ENCODE results near the gene PAEP.

Gene PAEP

DNA sequence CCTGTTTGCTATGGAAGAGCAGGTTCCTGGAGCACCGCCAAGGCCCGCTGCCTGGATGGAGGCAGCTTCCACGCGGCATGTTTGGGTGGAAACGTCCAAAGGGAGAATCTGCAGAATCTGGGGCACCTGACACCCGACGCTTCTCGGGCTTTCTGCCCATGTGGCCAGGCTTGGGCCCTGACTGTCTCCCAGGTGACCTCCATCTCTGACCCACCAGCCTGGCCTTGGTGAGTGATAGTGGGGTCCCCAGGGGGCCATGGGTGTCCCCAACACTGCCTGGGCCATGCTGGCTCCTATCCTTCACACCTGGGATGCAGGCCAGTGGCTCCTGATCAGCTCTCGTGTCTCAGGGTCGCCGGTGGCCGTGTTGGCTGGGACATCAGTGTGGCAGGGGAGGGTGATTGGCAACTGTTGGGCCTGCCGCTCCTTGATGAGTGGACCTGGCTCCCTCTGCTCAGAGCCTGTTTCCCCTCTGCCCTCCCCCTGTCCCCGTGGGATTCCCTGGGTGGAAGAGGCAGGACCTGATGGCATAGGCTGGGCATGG, 43.8 kb downstream of the PAEP start:
- no peak overlapping the region for H3K4me3 ChIP-seq (ENCODE audit: low read length)
- TF ChIP-seq ZNF274 (IDR thresholded peaks at IDR 0.05; ENCODE audit: low read depth, low read length) = no peak

DNA sequence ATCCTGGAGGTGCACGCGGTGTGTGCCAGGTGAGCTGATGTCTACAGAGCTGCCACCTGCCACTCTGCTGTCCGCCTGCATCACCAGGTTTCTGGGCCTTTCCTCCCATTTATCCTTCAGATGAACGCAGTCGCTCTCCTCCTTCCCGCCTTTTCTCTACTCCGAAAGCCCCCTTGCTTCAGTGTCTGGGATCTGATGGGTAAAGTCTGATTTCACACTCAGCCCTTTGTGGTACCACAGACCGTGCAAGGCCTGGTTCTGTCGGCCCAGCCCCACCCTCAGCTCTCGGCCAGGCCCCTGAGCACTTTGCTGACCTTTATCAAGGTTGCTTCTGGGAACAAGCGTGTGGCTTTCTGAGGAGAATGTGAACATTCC, 45.3 kb downstream of the PAEP start:
- H3K4me3 ChIP-seq (ENCODE audit: low read length) = no peak overlapping the region
- no peak for TF ChIP-seq ZNF274 (IDR thresholded peaks at IDR 0.05; ENCODE audit: low read depth, low read length)

DNA sequence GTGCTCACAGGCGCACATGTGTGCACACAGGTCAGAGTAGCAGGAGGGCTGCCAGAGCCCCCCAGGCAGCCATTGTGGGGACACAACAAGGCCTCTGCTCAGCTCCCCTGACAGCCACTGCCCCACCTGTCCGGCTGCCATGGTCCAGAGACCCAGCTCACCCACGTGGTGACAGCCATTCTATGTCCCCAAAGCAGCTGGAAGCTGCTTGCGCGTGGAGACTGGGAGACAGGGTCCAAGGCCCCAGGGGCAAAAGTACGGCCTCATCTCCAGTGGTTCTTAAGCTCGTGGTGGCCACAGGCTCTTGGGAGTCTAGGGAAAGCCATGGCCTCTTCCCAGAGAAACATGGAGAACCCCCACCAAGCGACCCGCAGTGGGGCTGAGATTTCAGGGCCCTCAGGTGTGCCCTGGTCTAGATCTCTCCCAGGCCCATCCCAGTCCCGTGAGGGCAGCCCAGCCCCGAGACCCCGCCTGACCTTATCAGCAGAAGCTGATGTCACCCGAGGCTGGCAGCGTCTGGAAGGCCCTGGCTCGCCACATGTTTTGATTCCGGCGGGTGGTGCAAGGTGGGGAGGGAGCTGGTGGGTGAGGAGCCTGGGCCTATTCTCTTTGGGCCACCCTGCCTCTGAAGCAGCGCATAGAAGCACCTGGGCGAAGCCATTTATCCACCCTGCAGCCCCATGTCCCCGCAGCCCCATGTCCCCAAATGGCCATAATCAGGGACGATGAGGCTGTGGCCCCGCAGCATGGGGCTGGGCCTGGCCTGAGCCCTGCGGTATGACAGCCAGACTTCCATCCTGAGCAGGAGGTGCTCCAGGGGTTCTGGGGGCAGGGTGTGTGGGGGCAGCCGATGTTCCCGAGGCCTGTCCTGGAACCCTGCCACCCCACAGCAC, 46.1 kb downstream of the PAEP start:
- no peak overlapping the region for H3K4me3 ChIP-seq (ENCODE audit: low read length)
- TF ChIP-seq ZNF274 (IDR thresholded peaks at IDR 0.05; ENCODE audit: low read depth, low read length) = no peak

DNA sequence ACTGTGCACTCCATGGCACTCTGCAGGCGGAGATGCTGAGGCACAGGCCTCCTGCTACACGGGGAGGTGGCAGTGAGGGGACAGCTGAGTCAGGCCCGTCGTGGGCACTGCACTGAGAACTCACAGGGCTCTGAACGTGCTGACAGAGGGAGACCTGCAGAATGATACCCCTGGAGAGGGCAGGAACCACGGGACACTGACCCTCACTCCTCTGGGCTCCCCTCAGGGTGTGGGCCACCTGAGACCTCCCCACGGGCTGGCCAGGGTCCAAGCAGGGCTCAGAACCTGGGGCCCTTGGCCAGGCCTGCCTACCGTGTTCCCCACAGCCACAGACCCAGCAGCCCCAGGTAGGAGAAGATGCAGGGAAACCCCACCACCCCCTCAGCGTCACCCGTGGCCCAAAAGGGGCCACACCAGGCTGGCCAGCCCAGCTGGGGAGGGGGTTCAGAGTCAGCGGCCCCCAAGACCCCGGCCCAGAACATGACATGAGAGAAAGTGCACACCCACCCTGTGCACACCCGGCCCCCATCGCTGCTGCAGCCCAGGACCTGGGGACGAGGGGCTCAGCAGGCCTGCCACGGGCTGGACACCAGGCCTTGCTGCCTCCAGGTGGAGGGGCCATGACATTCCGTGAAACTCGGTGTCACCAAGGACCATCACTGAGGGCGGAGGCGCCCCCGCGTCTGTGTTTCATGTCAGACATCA, 46.9 kb downstream of the PAEP start:
- TF ChIP-seq ZNF274 (IDR thresholded peaks at IDR 0.05; ENCODE audit: low read depth, low read length) = no peak
- no peak overlapping the region for H3K4me3 ChIP-seq (ENCODE audit: low read length)

DNA sequence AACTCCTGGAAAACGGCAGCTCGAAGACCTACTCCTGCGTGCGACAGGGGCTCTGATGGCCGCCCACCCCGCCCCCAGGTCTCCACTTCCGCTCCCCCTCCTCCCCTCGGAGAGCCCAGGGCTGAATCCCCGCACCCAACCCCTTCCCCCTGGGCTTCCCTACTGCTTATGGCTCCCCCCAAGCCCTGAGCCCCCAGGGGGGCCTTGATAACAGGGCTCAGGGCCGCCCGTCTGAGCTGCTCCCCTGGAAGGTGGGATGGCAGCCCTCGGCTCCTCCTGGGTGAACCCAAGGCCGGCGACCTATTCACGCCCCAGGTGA, 47.4 kb downstream of the PAEP start:
- H3K4me3 ChIP-seq (ENCODE audit: low read length) = no peak overlapping the region
- no peak for TF ChIP-seq ZNF274 (IDR thresholded peaks at IDR 0.05; ENCODE audit: low read depth, low read length)

DNA sequence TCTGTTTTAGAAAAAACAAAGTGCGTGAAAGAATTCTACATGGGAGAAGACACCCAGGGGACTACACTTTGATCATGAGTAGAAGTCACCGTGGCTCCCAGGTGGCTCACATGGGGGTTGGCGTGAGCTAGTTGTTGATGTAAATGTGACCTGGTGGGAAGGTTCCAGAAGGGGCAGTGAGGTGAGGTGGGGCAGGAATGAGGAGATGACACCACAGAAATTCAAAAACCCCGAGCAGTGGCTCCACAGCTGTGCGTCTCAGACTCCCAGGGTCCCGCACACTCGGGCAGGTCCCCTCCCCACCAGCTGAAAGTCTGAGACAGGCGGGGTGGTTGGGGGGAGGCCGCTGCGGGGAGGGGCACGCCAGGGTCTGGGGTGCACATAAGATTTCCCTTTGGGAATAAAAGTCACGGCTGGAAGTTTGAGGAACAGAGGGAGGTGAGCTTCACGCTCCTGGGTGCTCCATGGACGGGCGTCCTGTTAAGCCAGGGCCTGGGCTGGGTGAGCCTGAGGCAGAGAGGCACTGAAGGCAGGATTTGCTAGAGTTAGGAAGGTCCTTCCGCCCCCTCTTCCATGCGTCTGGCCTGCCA, 47.9 kb downstream of the PAEP start:
- no peak overlapping the region for H3K4me3 ChIP-seq (ENCODE audit: low read length)
- TF ChIP-seq ZNF274 (IDR thresholded peaks at IDR 0.05; ENCODE audit: low read depth, low read length) = no peak

DNA sequence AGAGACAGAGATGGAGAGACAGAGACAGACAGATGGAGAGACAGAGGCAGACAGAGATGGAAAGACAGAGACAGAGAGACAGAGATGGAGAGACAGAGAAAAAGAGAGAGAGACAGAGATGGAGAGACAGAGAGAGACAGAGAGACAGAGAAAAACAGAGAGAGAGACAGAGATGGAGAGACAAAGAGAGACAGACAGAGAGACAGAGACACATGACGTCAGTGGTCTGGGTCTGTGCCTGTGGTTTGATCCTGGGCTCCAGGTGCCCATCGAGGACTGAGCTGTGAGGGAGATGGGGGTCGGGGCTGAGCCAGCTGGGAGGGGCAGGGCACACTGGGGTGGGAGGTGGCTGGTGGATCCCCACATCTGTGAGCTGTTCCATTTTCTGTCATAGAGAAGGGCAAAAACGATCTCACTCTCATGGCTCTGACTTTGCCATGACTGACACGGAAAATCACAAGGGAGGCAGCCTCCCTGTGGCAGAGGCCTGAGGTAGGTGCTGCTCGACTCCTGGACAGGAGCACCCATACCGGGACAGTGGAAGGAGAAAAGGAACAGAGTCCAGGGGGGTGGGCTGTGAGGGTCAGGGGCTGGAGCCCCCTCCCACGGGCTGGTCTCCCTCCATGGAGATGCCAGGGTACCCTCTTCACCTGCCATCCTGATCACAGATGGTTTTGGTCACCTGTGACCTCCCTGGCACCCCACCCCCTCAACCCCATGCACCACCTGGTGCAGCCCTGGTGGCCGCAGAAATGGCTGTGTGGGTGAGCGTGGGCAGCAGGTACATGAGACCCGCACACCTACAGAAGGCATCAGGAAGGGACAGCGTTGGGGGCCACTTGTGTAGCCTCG, 49.0 kb downstream of the PAEP start:
- TF ChIP-seq ZNF274 (IDR thresholded peaks at IDR 0.05; ENCODE audit: low read depth, low read length) = no peak
- H3K4me3 ChIP-seq (ENCODE audit: low read length) = no peak overlapping the region

DNA sequence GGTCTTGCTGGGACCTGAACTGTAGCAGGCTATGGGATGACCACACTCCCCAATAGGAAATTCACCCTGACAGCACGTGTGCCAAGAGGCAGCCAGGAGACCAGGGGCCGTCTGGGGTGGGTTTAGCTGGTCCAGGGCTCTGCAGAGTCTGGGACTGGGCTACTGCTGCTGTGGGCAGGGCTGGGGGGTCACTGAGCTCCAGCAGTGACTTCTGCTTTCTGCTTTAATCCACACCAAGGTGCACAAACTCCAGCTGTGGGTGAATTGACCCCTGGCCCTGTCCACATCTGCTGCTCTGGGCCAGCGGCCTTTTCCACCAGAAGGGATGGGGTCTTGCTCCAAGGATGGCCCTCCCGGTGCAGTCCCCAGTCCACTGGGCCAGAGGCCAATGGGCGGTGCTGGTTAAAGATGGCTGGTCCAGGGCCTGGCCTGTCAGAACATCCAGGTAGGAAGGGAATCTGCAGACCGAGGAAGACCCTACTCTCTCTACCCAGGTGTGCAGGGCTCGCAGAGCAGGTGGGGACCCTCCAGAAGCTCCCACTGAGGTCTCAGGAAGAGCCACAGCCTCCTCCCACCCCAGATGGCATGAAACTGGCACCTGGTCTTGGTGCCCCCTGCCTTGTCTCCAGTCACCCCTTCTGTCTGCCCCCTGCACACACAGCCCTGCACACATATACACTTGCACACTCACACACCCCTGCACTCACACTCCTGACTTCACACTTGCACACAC, 49.8 kb downstream of the PAEP start:
- TF ChIP-seq ZNF274 (IDR thresholded peaks at IDR 0.05; ENCODE audit: low read depth, low read length) = no peak
- no peak overlapping the region for H3K4me3 ChIP-seq (ENCODE audit: low read length)

DNA sequence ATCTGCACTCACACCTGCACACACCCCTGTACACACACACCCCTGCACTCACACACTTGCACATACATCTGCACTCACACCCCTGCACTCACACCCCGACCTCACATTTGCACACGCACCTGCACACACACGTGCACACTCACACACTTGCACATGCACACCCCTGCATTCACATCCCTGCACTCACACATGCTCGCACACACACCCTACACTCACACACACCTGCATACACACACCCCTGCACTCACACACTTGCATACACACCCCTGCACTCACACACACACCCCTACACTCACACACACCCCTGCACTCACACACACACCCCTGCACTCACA, 50.3 kb downstream of the PAEP start:
- H3K4me3 ChIP-seq (ENCODE audit: low read length) = no peak overlapping the region
- no peak for TF ChIP-seq ZNF274 (IDR thresholded peaks at IDR 0.05; ENCODE audit: low read depth, low read length)

DNA sequence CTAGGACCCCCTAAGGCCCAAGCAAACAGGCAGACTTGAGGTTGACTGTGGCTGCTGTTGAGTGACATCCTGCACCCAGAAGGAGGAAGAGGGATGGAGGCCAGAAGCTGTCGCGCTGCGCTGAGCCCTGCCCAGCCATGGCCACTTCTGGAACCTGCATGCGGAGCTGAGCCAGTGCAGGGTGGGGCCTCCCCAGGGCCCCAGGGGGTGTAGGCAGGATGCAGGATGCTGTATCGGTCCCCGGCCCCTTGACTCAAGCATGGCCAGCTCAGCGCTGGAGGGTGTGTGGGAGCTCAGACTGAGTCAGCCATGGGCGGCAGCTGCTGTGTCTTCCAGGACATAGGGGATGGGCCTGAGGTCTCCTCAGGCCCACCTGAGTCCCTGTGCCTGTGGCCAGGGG, 50.9 kb downstream of the PAEP start:
- TF ChIP-seq ZNF274 (IDR thresholded peaks at IDR 0.05; ENCODE audit: low read depth, low read length) = no peak
- H3K4me3 ChIP-seq (ENCODE audit: low read length) = no peak overlapping the region

DNA sequence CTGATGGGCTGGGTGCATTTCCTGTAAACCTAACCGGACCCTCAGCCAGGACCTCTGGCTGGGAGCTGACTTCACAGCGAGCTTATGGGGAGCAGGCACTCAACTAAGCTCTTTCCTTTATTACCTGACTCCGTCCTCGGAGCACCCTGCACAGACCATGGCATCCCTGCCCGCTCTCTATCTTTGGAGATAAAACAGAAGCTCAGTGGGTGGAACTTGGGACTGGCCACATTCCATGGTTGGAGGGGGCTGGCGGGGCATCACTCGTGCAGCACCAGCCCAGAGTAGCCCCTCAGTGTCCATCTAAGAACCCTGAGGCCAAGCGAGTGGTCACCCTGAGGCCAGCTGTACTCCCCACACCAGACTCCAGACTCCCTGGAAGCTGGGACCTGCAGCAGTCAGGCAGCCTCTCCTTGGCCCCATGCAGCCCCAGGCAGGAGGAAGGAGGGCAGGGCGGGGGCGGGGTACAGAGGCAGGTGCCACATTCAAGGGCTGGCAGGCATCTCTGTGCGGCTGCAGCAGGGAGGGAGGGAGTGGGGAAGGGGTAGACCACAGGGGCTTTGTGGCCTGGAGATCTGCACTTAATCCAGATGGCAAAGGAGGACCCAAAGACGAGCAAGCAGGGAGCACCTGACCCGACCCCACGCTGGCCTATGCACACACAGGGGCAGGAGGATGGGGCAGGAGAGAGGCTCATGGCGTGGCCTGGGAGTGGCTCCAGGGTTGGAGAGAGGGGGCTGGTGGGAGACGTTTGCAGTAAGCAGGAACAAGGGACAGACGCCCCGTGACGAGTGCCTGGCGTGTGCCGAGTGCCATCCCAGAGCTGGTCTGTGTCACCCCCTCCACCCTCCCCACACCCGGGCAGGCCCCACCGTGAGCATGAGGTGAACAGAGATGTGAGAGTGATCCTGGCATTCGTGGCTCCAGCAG, 51.7 kb downstream of the PAEP start:
- no peak overlapping the region for H3K4me3 ChIP-seq (ENCODE audit: low read length)
- TF ChIP-seq ZNF274 (IDR thresholded peaks at IDR 0.05; ENCODE audit: low read depth, low read length) = no peak

DNA sequence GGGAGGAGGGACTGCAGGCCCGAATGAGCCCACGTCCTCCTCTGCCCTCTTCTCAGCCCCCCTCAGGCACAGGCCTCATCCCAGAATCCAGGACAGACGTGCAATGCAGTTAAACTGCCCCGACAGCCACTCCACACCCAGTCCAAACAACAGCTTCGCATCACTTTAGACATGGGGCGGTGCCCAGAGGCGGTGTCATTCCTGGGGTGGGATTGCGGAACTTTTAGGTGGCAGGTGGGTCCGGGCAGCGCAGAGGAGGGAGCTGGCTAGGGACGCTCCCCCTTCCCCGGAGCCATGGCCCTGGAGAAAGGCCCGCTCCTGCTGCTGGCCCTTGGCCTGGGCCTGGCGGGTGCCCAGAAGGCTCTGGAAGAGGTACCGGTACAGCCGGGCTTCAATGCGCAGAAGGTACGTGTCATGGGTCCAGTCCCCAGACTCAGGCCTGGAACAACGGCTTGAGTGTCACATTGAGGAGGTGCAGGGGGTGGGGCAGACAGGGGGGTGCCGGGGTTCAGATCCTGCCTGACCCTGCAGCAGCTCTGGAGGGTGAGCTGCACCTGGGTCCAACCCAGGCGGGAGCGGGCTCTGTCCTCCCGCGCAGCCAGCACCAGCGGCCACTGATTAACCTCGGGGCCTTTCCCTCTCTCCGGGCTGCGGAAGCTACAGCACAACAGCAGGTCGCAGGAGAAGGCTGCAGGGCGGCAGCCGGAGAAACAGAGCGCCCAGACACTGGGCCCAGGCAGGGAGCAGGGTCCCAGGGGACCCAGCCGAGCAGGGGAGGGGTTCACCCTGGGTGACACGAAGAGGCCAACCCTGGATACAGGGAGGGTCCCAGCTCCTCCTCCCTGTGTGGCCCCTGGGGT, 52.6 kb downstream of the PAEP start:
- no peak for TF ChIP-seq ZNF274 (IDR thresholded peaks at IDR 0.05; ENCODE audit: low read depth, low read length)

More for the DNA sequence above, 52.6 kb downstream of the PAEP start:
- no peak overlapping the region for H3K4me3 ChIP-seq (ENCODE audit: low read length)

Data from GM08714 (cell line).